PFSK-1 (cell line): ENCODE measurements around the gene RBM24.

Experiments used
- FOXP2 ChIP-seq: optimal IDR thresholded peaks from 2 replicates; pipeline ENCODE3; 2011; ENCODE audit warnings: borderline replicate concordance, control low read depth, inconsistent platforms; ENCODE audit not compliant: insufficient read depth; ENCODE audit errors: extremely low read length, extremely low read depth
- POLR2AphosphoS5 ChIP-seq: IDR thresholded peaks from 2 replicates; pipeline ENCODE4 v1.6.1; 2012; ENCODE audit warnings: low read depth, mild to moderate bottlenecking, control low read depth, low read length, moderate library complexity
- SIN3A ChIP-seq: IDR thresholded peaks from 2 replicates; pipeline ENCODE4 v1.6.1; 2012; ENCODE audit warnings: mild to moderate bottlenecking, low read length, moderate library complexity, borderline replicate concordance; ENCODE audit not compliant: insufficient read depth
- TAF1 ChIP-seq: IDR thresholded peaks from 2 replicates; pipeline ENCODE4 v1.6.1; 2012; ENCODE audit warnings: low read length, control low read depth, borderline replicate concordance; ENCODE audit not compliant: insufficient read depth
- TF ChIP-seq, protein P1 (sequence below), 2 experiments: IDR thresholded peaks; 2 replicates each; pipeline versions ENCODE4 v1.6.1 to v1.8.0; 2011 to 2012; ENCODE audit warnings: low read depth in 2 of 2, low read length in 2 of 2, control low read depth in 1 of 2, inconsistent platforms in 1 of 2, mild to moderate bottlenecking in 1 of 2, moderate library complexity in 1 of 2; ENCODE audit not compliant: insufficient read depth in 1 of 2

Gene RBM24

DNA sequence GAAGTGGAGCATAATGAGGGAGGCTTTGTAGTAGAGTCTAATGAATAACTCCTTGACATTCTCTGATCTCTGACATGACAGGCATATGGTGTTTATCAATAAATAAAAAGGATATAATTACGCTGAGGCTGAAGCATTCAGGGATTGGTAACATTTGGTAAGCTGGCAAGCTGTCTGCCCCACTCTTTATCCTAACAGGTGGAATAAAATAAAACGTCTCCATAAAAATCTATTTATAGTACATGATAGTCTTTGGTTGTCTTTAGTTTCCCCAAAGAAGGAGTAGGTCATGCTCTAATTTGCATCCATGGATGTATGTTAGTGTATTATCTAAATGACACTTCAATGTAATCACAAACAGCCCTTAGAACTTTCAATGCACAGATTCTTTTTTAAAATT lies 30.9 kb upstream of the RBM24 start:
- TF ChIP-seq POLR2AphosphoS5, result no peak
- TF ChIP-seq FOXP2, result no peak
- TF ChIP-seq, protein P1, sequence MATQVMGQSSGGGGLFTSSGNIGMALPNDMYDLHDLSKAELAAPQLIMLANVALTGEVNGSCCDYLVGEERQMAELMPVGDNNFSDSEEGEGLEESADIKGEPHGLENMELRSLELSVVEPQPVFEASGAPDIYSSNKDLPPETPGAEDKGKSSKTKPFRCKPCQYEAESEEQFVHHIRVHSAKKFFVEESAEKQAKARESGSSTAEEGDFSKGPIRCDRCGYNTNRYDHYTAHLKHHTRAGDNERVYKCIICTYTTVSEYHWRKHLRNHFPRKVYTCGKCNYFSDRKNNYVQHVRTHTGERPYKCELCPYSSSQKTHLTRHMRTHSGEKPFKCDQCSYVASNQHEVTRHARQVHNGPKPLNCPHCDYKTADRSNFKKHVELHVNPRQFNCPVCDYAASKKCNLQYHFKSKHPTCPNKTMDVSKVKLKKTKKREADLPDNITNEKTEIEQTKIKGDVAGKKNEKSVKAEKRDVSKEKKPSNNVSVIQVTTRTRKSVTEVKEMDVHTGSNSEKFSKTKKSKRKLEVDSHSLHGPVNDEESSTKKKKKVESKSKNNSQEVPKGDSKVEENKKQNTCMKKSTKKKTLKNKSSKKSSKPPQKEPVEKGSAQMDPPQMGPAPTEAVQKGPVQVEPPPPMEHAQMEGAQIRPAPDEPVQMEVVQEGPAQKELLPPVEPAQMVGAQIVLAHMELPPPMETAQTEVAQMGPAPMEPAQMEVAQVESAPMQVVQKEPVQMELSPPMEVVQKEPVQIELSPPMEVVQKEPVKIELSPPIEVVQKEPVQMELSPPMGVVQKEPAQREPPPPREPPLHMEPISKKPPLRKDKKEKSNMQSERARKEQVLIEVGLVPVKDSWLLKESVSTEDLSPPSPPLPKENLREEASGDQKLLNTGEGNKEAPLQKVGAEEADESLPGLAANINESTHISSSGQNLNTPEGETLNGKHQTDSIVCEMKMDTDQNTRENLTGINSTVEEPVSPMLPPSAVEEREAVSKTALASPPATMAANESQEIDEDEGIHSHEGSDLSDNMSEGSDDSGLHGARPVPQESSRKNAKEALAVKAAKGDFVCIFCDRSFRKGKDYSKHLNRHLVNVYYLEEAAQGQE (IDR thresholded peaks at IDR 0.05; ENCODE audit: insufficient read depth in 1 of 2, low read depth in 2 of 2, low read length in 2 of 2), result no peak
- no peak for TF ChIP-seq SIN3A
- no peak for TF ChIP-seq TAF1

DNA sequence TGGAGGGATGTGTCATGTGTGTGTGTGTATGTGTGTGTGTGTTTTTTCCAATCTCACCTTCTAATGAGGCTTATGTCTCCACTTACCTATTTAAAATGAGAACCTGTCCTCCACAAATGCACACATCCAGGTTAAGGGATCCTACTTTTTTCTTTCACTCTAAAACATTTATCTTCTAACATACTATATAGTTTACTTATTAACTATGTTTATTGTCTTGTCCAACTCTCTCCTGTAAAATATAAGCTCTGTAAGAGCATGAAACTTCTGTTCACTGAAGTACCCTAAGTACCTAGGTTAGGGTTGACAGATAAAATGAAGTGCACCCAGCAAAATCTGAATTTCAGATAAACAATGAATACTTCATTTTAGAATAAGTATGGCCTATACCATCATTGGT lies 29.2 kb upstream of the RBM24 start:
- no peak for TF ChIP-seq TAF1
- TF ChIP-seq POLR2AphosphoS5, result no peak
- TF ChIP-seq, protein P1 (IDR thresholded peaks at IDR 0.05; ENCODE audit: insufficient read depth in 1 of 2, low read depth in 2 of 2, low read length in 2 of 2), result no peak
- TF ChIP-seq FOXP2, result no peak
- no peak for TF ChIP-seq SIN3A

DNA sequence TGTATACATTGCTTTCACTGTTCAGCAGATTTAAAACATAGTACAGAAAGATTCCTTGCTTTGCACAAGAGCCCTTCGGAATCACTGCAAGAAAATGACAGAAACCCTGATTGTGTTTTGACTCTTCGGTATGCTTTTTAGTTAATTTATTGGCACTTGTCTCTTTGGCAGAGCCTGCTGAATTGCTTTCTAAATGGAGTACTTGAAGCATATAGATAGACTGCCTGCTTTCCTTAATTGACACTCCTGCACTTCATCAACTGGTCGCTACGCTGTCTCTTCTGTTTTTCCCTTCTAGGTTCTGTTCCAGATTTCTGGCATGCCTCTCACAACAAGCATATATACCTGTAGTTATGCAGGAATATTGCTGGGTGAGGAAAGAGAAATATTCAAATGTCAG lies 22.4 kb upstream of the RBM24 start:
- TF ChIP-seq SIN3A, result no peak
- TF ChIP-seq, protein P1 (IDR thresholded peaks at IDR 0.05; ENCODE audit: insufficient read depth in 1 of 2, low read depth in 2 of 2, low read length in 2 of 2), result no peak
- TF ChIP-seq FOXP2, result no peak
- TF ChIP-seq POLR2AphosphoS5, result no peak
- no peak for TF ChIP-seq TAF1

DNA sequence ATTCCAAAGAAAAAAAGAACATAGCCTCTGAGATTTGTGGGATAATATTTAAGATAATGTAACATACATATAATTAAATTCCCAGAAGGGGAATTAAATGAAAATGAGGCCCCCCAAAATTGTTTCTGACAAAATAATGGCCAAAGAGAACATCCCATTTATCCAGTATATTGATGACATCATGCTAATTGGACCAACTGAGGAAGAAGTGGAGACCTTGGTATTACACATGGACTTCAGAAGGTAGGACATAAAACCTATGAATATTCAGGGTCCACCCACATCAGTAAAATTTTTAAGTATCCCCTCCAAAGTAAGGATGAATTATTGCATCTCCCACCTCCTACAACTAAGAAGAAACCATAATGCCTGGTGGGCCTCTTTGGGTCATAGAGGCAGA lies 15.6 kb upstream of the RBM24 start:
- TF ChIP-seq, protein P1 (IDR thresholded peaks at IDR 0.05; ENCODE audit: insufficient read depth in 1 of 2, low read depth in 2 of 2, low read length in 2 of 2), result no peak
- no peak for TF ChIP-seq POLR2AphosphoS5
- TF ChIP-seq TAF1, result no peak
- no peak for TF ChIP-seq SIN3A
- no peak for TF ChIP-seq FOXP2

DNA sequence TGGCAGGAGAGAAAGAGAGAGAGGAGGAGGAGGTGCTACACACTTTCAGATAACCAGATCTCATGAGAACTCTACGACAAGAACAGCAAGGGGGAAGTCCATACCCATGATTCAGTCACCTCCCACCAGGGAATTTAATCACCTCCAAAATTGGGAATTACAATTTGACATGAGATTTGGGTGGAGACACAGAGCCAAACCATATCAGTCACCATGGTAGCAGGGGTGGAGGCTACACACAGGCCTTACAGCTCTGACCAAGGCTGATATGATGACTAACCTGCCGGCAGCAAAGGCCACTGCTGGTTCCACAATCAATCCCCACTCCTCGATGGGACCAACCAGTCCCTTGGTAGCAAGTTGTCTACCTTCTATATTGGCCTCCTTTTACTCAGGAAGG lies 13.6 kb upstream of the RBM24 start:
- TF ChIP-seq, protein P1 (IDR thresholded peaks at IDR 0.05; ENCODE audit: insufficient read depth in 1 of 2, low read depth in 2 of 2, low read length in 2 of 2), result no peak
- TF ChIP-seq TAF1 (no peak), FOXP2 (no peak), POLR2AphosphoS5 (no peak)
